ENCODE results near the gene RANBP10. TPM values are rescaled to one million over a fixed set of nuclear protein-coding genes. Genes with fewer than 3 reads are reported as not detected.

RANBP10 gene
- total and polyA plus RNA-seq, 10 of the 15 experiments (the other 5 are each of a cell fraction or from before 2014, with no cell fraction given): 1.2 to 20.4 (median 10.8) TPM

DNA sequence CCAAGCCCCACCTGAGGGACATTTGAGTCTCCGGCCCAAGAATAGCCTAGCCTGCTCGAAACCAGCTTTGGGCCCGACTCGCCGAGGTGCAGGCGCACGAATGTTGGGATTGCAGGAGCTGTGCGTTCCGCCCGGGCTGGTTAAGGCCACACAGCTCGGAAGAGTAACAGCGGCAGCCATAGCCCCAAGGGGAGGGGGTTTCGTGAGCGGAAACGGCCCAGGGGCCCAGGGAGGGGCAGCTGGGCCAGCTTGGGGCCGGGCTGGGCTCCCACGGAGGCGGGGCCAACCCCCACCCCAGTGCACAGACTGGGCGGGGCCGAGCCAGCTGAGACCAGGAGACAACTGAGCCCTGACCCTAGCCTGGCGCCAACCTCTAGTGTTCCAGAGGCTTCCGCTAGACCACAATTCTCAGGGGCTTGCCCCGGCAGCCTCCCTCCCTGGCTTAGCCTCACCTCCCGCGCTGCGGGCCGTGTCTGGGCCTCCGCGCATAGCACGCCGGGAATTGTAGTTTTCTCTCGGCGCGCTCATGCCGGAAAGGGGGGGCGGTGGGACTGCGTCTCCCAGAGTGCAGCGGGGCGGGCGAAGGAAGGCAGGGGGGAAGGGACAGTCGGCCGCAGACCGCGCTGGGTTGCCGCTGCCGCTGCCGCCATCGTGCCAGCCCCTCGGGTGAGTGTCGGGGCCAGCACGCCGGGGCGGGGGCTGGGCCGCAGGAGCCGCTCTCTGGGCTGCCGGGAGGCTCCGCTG is 40.1 kb upstream of the RANBP10 start, which contains the start of gene NUTF2 (continued):
- TF ChIP-seq IKZF1 (conservative IDR thresholded peaks at IDR 0.05): peak; percentile 99
- peak; percentile 69; the same call in 1 of the 2 replicates for TF ChIP-seq ZNF207 (IDR thresholded peaks at IDR 0.05; ENCODE audit: borderline replicate concordance)
- peak; percentile 65 for TF ChIP-seq RELA (IDR thresholded peaks at IDR 0.05; ENCODE audit: borderline replicate concordance, partially characterized antibody)
- no peak for TF ChIP-seq SRF (IDR thresholded peaks at IDR 0.05; ENCODE audit: low read depth in 2 of 2, low read length in 2 of 2)
- TF ChIP-seq LARP7 (IDR thresholded peaks at IDR 0.05): peak; percentile 55; the same call in 1 of the 2 replicates
- no peak for TF ChIP-seq SMC3 (IDR thresholded peaks at IDR 0.05; ENCODE audit: borderline replicate concordance, low read length)
- TF ChIP-seq PAX5 (IDR thresholded peaks at IDR 0.05; ENCODE audit: borderline replicate concordance, low read depth, low read length): peak; percentile 10; the same call in 1 of the 2 replicates
- peak; percentile 84 for TF ChIP-seq NR2C1 (IDR thresholded peaks at IDR 0.05)
- TF ChIP-seq MEF2B (IDR thresholded peaks at IDR 0.05; ENCODE audit: partially characterized antibody, poor library complexity, severe bottlenecking): peak; percentile 90
- peak; percentile 91 for TF ChIP-seq CREM (IDR thresholded peaks at IDR 0.05; ENCODE audit: low read depth)
- TF ChIP-seq, protein P1, sequence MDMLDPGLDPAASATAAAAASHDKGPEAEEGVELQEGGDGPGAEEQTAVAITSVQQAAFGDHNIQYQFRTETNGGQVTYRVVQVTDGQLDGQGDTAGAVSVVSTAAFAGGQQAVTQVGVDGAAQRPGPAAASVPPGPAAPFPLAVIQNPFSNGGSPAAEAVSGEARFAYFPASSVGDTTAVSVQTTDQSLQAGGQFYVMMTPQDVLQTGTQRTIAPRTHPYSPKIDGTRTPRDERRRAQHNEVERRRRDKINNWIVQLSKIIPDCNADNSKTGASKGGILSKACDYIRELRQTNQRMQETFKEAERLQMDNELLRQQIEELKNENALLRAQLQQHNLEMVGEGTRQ (IDR thresholded peaks at IDR 0.05; ENCODE audit: borderline replicate concordance, low read depth, low read length): no peak
- TF ChIP-seq, protein P2, sequence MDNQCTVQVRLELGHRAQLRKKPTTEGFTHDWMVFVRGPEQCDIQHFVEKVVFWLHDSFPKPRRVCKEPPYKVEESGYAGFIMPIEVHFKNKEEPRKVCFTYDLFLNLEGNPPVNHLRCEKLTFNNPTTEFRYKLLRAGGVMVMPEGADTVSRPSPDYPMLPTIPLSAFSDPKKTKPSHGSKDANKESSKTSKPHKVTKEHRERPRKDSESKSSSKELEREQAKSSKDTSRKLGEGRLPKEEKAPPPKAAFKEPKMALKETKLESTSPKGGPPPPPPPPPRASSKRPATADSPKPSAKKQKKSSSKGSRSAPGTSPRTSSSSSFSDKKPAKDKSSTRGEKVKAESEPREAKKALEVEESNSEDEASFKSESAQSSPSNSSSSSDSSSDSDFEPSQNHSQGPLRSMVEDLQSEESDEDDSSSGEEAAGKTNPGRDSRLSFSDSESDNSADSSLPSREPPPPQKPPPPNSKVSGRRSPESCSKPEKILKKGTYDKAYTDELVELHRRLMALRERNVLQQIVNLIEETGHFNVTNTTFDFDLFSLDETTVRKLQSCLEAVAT (IDR thresholded peaks at IDR 0.05): peak; percentile 59; the same call in 1 of the 2 replicates
- TF ChIP-seq ZNF24 (IDR thresholded peaks at IDR 0.05): no peak
- TF ChIP-seq HCFC1 (IDR thresholded peaks at IDR 0.05; ENCODE audit: low read length): peak; percentile 96
- peak; percentile 88 for TF ChIP-seq POLR2A (IDR thresholded peaks at IDR 0.05; ENCODE audit: low read depth, low read length)
- TF ChIP-seq YY1 (IDR thresholded peaks at IDR 0.05; ENCODE audit: low read depth, low read length): peak; percentile 88
- TF ChIP-seq CTCF (IDR thresholded peaks at IDR 0.05 in 2 of 3, conservative IDR thresholded peaks at IDR 0.05 in 1 of 3; ENCODE audit: control insufficient read depth in 2 of 3, extremely low read depth in 1 of 3, insufficient read depth in 1 of 3, low read depth in 3 of 3, low read length in 3 of 3): 0 out of 6 replicates have a peak, but pooled peaks of 1 of the 3 experiments have one; percentile 0
- TF ChIP-seq NFYB (IDR thresholded peaks at IDR 0.05; ENCODE audit: insufficient read depth, low read depth, low read length): 0 out of 2 replicates have a peak, but pooled peaks have one; percentile 7
- peak; percentile 66; the same call in 1 of the 2 replicates for TF ChIP-seq E2F4 (IDR thresholded peaks at IDR 0.05; ENCODE audit: low read depth, low read length)
- TF ChIP-seq POLR2AphosphoS5 (IDR thresholded peaks at IDR 0.05; ENCODE audit: low read length): peak; percentile 76; the same call in 1 of the 2 replicates
- TF ChIP-seq, protein P3, sequence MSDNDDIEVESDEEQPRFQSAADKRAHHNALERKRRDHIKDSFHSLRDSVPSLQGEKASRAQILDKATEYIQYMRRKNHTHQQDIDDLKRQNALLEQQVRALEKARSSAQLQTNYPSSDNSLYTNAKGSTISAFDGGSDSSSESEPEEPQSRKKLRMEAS (IDR thresholded peaks at IDR 0.05; ENCODE audit: low read depth, low read length): peak; percentile 70; the same call in 1 of the 2 replicates
- TF ChIP-seq IRF4 (IDR thresholded peaks at IDR 0.05; ENCODE audit: low read depth, low read length): 0 out of 2 replicates have a peak, but pooled peaks have one; percentile 19
- 0 out of 2 replicates have a peak, but pooled peaks have one; percentile 23 for TF ChIP-seq POLR2AphosphoS2 (IDR thresholded peaks at IDR 0.05; ENCODE audit: low read depth, low read length)
- no peak for TF ChIP-seq NRF1 (conservative IDR thresholded peaks at IDR 0.05; ENCODE audit: low read depth, low read length)
- TF ChIP-seq GABPA (IDR thresholded peaks at IDR 0.05; ENCODE audit: low read depth): peak; percentile 77
- peak; percentile 82 for TF ChIP-seq CREB1 (IDR thresholded peaks at IDR 0.05; ENCODE audit: low read depth)
